Gastrocnemius medialis (tissue), 4 donors: ENCODE results near the gene KMT5C. TPM values are rescaled to one million over a fixed set of nuclear protein-coding genes. Genes with fewer than 3 reads are reported as not detected.

Source experiments
- ATAC-seq, 2 donors: fragments of 150-250 bp; one replicate each; pipeline ENCODE4 v1.9.1; 2016
- DNase-seq, 2 donors: peaks; one replicate each; pipeline ENCODE4 v3.0.0-alpha.2; 2019
- H3K27ac ChIP-seq, 4 donors: fragments of 200-600 bp; sonication (generic); 1 replicate in 1 of 4; 2 replicates in 3 of 4; pipeline ENCODE4 v1.5.1; 2016 to 2018; ENCODE audit warnings: mild to moderate bottlenecking in 2 of 4, moderate library complexity in 1 of 4
- H3K27me3 ChIP-seq, 3 donors: fragments of 200-600 bp; sonication (generic) in 2 of 3; 1 replicate in 1 of 3; 2 replicates in 2 of 3; pipeline versions ENCODE4 v1.5.1 to v1.6.0; 2016 to 2019; ENCODE audit warnings: mild to moderate bottlenecking in 1 of 3, moderate library complexity in 1 of 3
- H3K36me3 ChIP-seq, 2 donors: fragments of 200-600 bp; sonication (generic) in 1 of 2; one replicate each; pipeline ENCODE4 v1.5.1; 2017 to 2018
- H3K4me1 ChIP-seq, 2 donors: fragments of 200-600 bp; sonication (generic) in 1 of 2; one replicate each; pipeline ENCODE4 v1.5.1; 2016 to 2017; ENCODE audit warnings: mild to moderate bottlenecking in 2 of 2
- H3K4me3 ChIP-seq, 4 donors: fragments of 200-600 bp; sonication (generic) in 3 of 4; 1 replicate in 1 of 4; 2 replicates in 3 of 4; pipeline ENCODE4 v1.5.1; 2016 to 2019; ENCODE audit warnings: mild to moderate bottlenecking in 2 of 4
- H3K9me3 ChIP-seq, 3 donors: fragments of 200-600 bp; sonication (generic) in 2 of 3; 1 replicate in 1 of 3; 2 replicates in 2 of 3; pipeline ENCODE4 v1.5.1; 2016 to 2019
- CTCF ChIP-seq, 5 experiments: fragments of 450-650 bp in 3 of 5; fragments of 200-600 bp in 2 of 5; sonication (generic) in 2 of 5; IDR thresholded peaks in 4 of 5; conservative IDR thresholded peaks in 1 of 5; 1 replicate in 4 of 5; 2 replicates in 1 of 5; pipeline ENCODE4 v1.5.1; 2016 to 2019; ENCODE audit warnings: antibody characterized with exemption in 5 of 5, mild to moderate bottlenecking in 3 of 5, moderate library complexity in 3 of 5
- POLR2A ChIP-seq, 2 donors: fragments of 450-650 bp; IDR thresholded peaks; one replicate each; pipeline ENCODE4 v1.6.1; 2017; ENCODE audit warnings: antibody characterized with exemption in 2 of 2, mild to moderate bottlenecking in 2 of 2, moderate library complexity in 2 of 2
- in situ Hi-C, 4 donors: fragments of 200-750 bp; cut with MboI; loops; one replicate each; pipeline versions ENCODE4 v1.15.0 to v1.8.0; 2017; ENCODE audit warnings: low sequenced_read_pairs in 4 of 4
- intact Hi-C: fragments of 100-400 bp; cut with DNase I; formaldehyde crosslinking; loops from one replicate; pipeline ENCODE4 v1.15.1; 2023; ENCODE audit warnings: low total_unique reads
- total RNA-seq, 4 donors: library from RNA; depleted of rRNA; stranded (reverse); fragments of >200 nt; gene quantifications; one replicate each; pipeline versions ENCODE4 v1.1.0 to v1.2.3, GENCODE V29; 2016

The KMT5C gene
- total RNA-seq, 4 donors from 2014 or later, result 2.5 to 5.4 (median 4.5) TPM

GRCh38 chr19:55392820-55393761 is 53.4 kb downstream of the KMT5C start:
- in situ Hi-C loops, result no loop called here
- Histone ChIP-seq H3K4me1 (peaks cover 0 to 9% of the 10 kb centered on the region in 2 donors), H3K4me3 (no peak overlapping the region), H3K36me3 (peaks cover 0 to 19% of the 10 kb centered on the region in 2 donors), H3K9me3 (no peaks in the 10 kb centered on the region), H3K27me3 (no peaks in the 10 kb centered on the region), H3K27ac (no peak overlapping the region)
- ATAC-seq, result no peak
- DNase-seq, result no peak
- no peak for TF ChIP-seq POLR2A (IDR thresholded peaks at IDR 0.05)
- no peak for TF ChIP-seq CTCF (IDR thresholded peaks at IDR 0.05 in 4 of 5, conservative IDR thresholded peaks at IDR 0.05 in 1 of 5)
- intact Hi-C loops, result no loop called here

Other genes starting within 250 kb of the KMT5C start
- 10 to 100 TPM; 22.6 to 28.2 (median 26.2) TPM for gene PPP1R12C, start 222.2 kb upstream of the KMT5C start, total RNA-seq
- 1,000 to 10,000 TPM; 2,342 to 9,166 (median 6,627) TPM for gene TNNT1, start 190.7 kb upstream of the KMT5C start, total RNA-seq
- gene TNNI3, start 182.1 kb upstream of the KMT5C start, total RNA-seq, result 1 to 10 TPM; 1.6 to 6.2 (median 5.5) TPM
- gene DNAAF3, start 173.3 kb upstream of the KMT5C start, total RNA-seq, result under 1 TPM in 1 of 4 donors, not detected in 3; 0.39 TPM
- gene SYT5, start 159.6 kb upstream of the KMT5C start, total RNA-seq, result not detected
- gene PTPRH, start 130.4 kb upstream of the KMT5C start, total RNA-seq, result under 1 TPM; 0.39 to 0.56 (median 0.48) TPM
- gene TMEM86B, start 111.1 kb upstream of the KMT5C start, total RNA-seq, result 1 to 10 TPM in 3 of 4 donors, under 1 TPM in 1; 0.87 to 5.0 (median 1.7) TPM
- 10 to 100 TPM; 14.6 to 47.9 (median 39.6) TPM for gene PPP6R1, start 80.9 kb upstream of the KMT5C start, total RNA-seq
- 10 to 100 TPM; 18.5 to 41.7 (median 36.7) TPM for gene HSPBP1, start 59.8 kb upstream of the KMT5C start, total RNA-seq
- gene BRSK1, start 55.9 kb upstream of the KMT5C start, total RNA-seq, result not detected
- 1 to 10 TPM in 1 of 4 donors, under 1 TPM in 1, not detected in 2; 0.40 to 3.3 TPM for gene TMEM150B, start 14.5 kb upstream of the KMT5C start, total RNA-seq
- gene COX6B2, start 14.8 kb downstream of the KMT5C start, total RNA-seq, result not detected
- gene GARIN5B, start 23.4 kb downstream of the KMT5C start, total RNA-seq, result not detected
- gene IL11, start 30.6 kb downstream of the KMT5C start, total RNA-seq, result under 1 TPM in 1 of 4 donors, not detected in 3; 0.66 TPM
- not detected for gene TMEM190, start 37.0 kb downstream of the KMT5C start, total RNA-seq
- gene TMEM238, start 44.4 kb downstream of the KMT5C start, total RNA-seq, result 1 to 10 TPM; 1.3 to 4.7 (median 2.1) TPM
- 100 to 1,000 TPM; 123 to 278 (median 206) TPM for gene RPL28, start 46.1 kb downstream of the KMT5C start, total RNA-seq
- gene UBE2S, start 67.9 kb downstream of the KMT5C start, total RNA-seq, result 10 to 100 TPM in 3 of 4 donors, 1 to 10 TPM in 1; 7.7 to 14.6 (median 13.4) TPM
- gene SHISA7, start 103.4 kb downstream of the KMT5C start, total RNA-seq, result not detected
- 100 to 1,000 TPM in 1 of 4 donors, 10 to 100 TPM in 3; 59.7 to 101 (median 88.7) TPM for gene ISOC2, start 121.8 kb downstream of the KMT5C start, total RNA-seq
- not detected for gene C19orf85, start 124.9 kb downstream of the KMT5C start, total RNA-seq
- 10 to 100 TPM in 3 of 4 donors, 1 to 10 TPM in 1; 7.4 to 22.3 (median 14.1) TPM for gene ZNF628, start 136.7 kb downstream of the KMT5C start, total RNA-seq
- gene NAT14, start 145.3 kb downstream of the KMT5C start, total RNA-seq, result 1 to 10 TPM in 2 of 4 donors, under 1 TPM in 2; 0.40 to 2.5 (median 1.1) TPM
- 1 to 10 TPM in 2 of 4 donors, under 1 TPM in 2; 0.53 to 2.2 (median 1.1) TPM for gene SSC5D, start 148.6 kb downstream of the KMT5C start, total RNA-seq
- gene SBK2, start 197.3 kb downstream of the KMT5C start, total RNA-seq, result 1 to 10 TPM in 3 of 4 donors, not detected in 1; 1.5 to 3.0 (median 1.6) TPM
- gene SBK3, start 205.7 kb downstream of the KMT5C start, total RNA-seq, result 10 to 100 TPM in 1 of 4 donors, 1 to 10 TPM in 3; 3.1 to 24.1 (median 6.8) TPM
- 10 to 100 TPM; 15.0 to 19.3 (median 16.8) TPM for gene ZNF579, start 241.0 kb downstream of the KMT5C start, total RNA-seq